CD4-positive, CD25-positive, alpha-beta regulatory T cell (primary cell): Measurements from ENCODE around the gene PGLYRP1. TPM values are rescaled to one million over a fixed set of nuclear protein-coding genes. Genes with fewer than 3 reads are reported as not detected.

Experiments
- ATAC-seq, 2 donors: fragments of 150-1000 bp; cut with Tn5 transposase; one replicate each; pipeline ENCODE4 v1.10.0; 2021; ENCODE audit warnings: low read depth in 2 of 2, moderate number of reproducible peaks in 2 of 2, moderate library complexity in 1 of 2
- DNase-seq, 3 donors: peaks; one replicate each; pipeline versions ENCODE4 v3.0.0 to v3.0.0-alpha.2; 2012 to 2022; ENCODE audit warnings: mixed read lengths in 1 of 3
- H3K27ac ChIP-seq: one replicate; pipeline ENCODE4 v1.7.0; 2013; ENCODE audit warnings: mild to moderate bottlenecking, low read length; ENCODE audit not compliant: insufficient read depth, poor library complexity, severe bottlenecking
- H3K27me3 ChIP-seq: one replicate; pipeline ENCODE4 v1.7.0; 2013; ENCODE audit warnings: low read length; ENCODE audit not compliant: control insufficient read depth, insufficient read depth
- H3K36me3 ChIP-seq: one replicate; pipeline ENCODE4 v1.7.0; 2013; ENCODE audit warnings: mild to moderate bottlenecking, low read length, moderate library complexity; ENCODE audit not compliant: control insufficient read depth, insufficient read depth
- H3K4me1 ChIP-seq: 2 replicates; pipeline ENCODE4 v1.7.0; 2013; ENCODE audit warnings: mild to moderate bottlenecking, low read length; ENCODE audit not compliant: insufficient read depth, control insufficient read depth, poor library complexity, severe bottlenecking
- H3K4me3 ChIP-seq: one replicate; pipeline ENCODE4 v1.7.0; 2013; ENCODE audit warnings: low read depth, mild to moderate bottlenecking, low read length, moderate library complexity
- H3K9me3 ChIP-seq, 2 experiments: 1 replicate in 1 of 2; 2 replicates in 1 of 2; pipeline ENCODE4 v1.7.0; 2013; ENCODE audit warnings: low read length in 2 of 2, mild to moderate bottlenecking in 1 of 2, moderate library complexity in 1 of 2; ENCODE audit not compliant: control insufficient read depth in 2 of 2
- H3K27ac Mint-ChIP-seq, 3 donors: one replicate each; pipeline ENCODE4 v1.8.0; 2020 to 2022; ENCODE audit warnings: mild to moderate bottlenecking in 3 of 3, mixed read lengths in 3 of 3, moderate library complexity in 2 of 3
- H3K27me3 Mint-ChIP-seq: one replicate; pipeline ENCODE4 v1.8.0; 2022; ENCODE audit warnings: mild to moderate bottlenecking, mixed read lengths
- H3K36me3 Mint-ChIP-seq: one replicate; pipeline ENCODE4 v1.8.0; 2020; ENCODE audit warnings: mixed read lengths
- H3K4me1 Mint-ChIP-seq, 4 donors: one replicate each; pipeline ENCODE4 v1.8.0; 2020 to 2022; ENCODE audit warnings: mixed read lengths in 4 of 4, mild to moderate bottlenecking in 1 of 4
- H3K4me3 Mint-ChIP-seq, 4 donors: one replicate each; pipeline ENCODE4 v1.8.0; 2020 to 2022; ENCODE audit warnings: mild to moderate bottlenecking in 4 of 4, mixed read lengths in 4 of 4, moderate library complexity in 3 of 4
- H3K9me3 Mint-ChIP-seq, 7 donors: one replicate each; pipeline ENCODE4 v1.8.0; 2020 to 2022; ENCODE audit warnings: mixed read lengths in 7 of 7, mild to moderate bottlenecking in 3 of 7, moderate library complexity in 2 of 7
- polyA plus RNA-seq, 4 donors: library from polyadenylated mRNA; unstranded; fragments of 300-500 nt; fragmentation: Illumina TruSeq; gene quantifications; one replicate each; pipeline ENCODE4 v1.2.3, GENCODE V29; 2021
- total RNA-seq: library from RNA; stranded (reverse); gene quantifications from one replicate; pipeline ENCODE4 v1.2.3, GENCODE V29; 2022

The PGLYRP1 gene
- total and polyA plus RNA-seq, 5 donors from 2014 or later: not detected

GRCh38 chr19:45976178-45976577, 46.7 kb downstream of the PGLYRP1 start:
- no peak overlapping the region for H3K27ac ChIP-seq
- ATAC-seq (no peak), DNase-seq (no peak)
- H3K36me3 ChIP-seq: no peaks in the 10 kb centered on the region
- H3K4me3 Mint-ChIP-seq: peak overlapping the region in 1 of 4 donors; percentile 46
- peaks cover 22% of the 10 kb centered on the region for H3K27me3 ChIP-seq
- H3K4me3 ChIP-seq: no peak overlapping the region
- H3K27me3 Mint-ChIP-seq: peaks cover 49% of the 10 kb centered on the region
- no peaks in the 10 kb centered on the region for H3K9me3 ChIP-seq
- H3K27ac Mint-ChIP-seq: no peak overlapping the region
- no peaks in the 10 kb centered on the region for H3K36me3 Mint-ChIP-seq
- peaks cover 0 to 18% (median 12%) of the 10 kb centered on the region in 4 donors for H3K4me1 Mint-ChIP-seq
- H3K9me3 Mint-ChIP-seq: peaks cover 0 to 2% (median 0%) of the 10 kb centered on the region in 7 donors
- peaks cover 17% of the 10 kb centered on the region for H3K4me1 ChIP-seq

- Histone ChIP-seq H3K9me3 (no peaks in the 10 kb centered on the region), H3K27me3 (peaks cover 26% of the 10 kb centered on the region), H3K27ac (no peak overlapping the region), H3K4me3 (no peak overlapping the region), H3K36me3 (no peaks in the 10 kb centered on the region), H3K4me1 (peaks cover 18% of the 10 kb centered on the region)
- H3K4me3 Mint-ChIP-seq: peak overlapping the region in 1 of 4 donors; percentile 46
- ATAC-seq: no peak
- peaks cover 0 to 2% (median 0%) of the 10 kb centered on the region in 7 donors for H3K9me3 Mint-ChIP-seq
- H3K27ac Mint-ChIP-seq: no peak overlapping the region
- peaks cover 0 to 20% (median 12%) of the 10 kb centered on the region in 4 donors for H3K4me1 Mint-ChIP-seq
- no peaks in the 10 kb centered on the region for H3K36me3 Mint-ChIP-seq
- peaks cover 56% of the 10 kb centered on the region for H3K27me3 Mint-ChIP-seq
- no peak for DNase-seq
These were observed 47.4 kb downstream of the PGLYRP1 start for GRCh38 chr19:45975306-45976070.

- no peaks in the 10 kb centered on the region for H3K36me3 ChIP-seq
- no peak within 1 kb of the TSS for H3K27ac ChIP-seq
- no peak for ATAC-seq
- H3K9me3 ChIP-seq: no peaks in the 10 kb centered on the region
- no peak within 1 kb of the TSS for H3K27ac Mint-ChIP-seq
- peaks cover 33% of the 10 kb centered on the region for H3K27me3 ChIP-seq
- peaks cover 18% of the 10 kb centered on the region for H3K4me1 ChIP-seq
- peaks cover 0 to 4% (median 0%) of the 10 kb centered on the region in 7 donors for H3K9me3 Mint-ChIP-seq
- DNase-seq: peak in 2 of 3 donors; percentile 15 to 57
- H3K4me1 Mint-ChIP-seq: peaks cover 0 to 20% (median 12%) of the 10 kb centered on the region in 4 donors
- no peak within 1 kb of the TSS for H3K4me3 ChIP-seq
- H3K36me3 Mint-ChIP-seq: no peaks in the 10 kb centered on the region
- peak within 1 kb of the TSS in 2 of 4 donors; percentile 48 to 52 for H3K4me3 Mint-ChIP-seq
- H3K27me3 Mint-ChIP-seq: peaks cover 66% of the 10 kb centered on the region
These were observed 49.1 kb downstream of the PGLYRP1 start, which contains the start of gene NOVA2 for GRCh38 chr19:45973553-45974338. Gene NOVA2 (minus strand): TSS chr19:45973865. CDS start chr19:45973351, 514 bp downstream.

GRCh38 chr19:45972947-45973540, 49.8 kb downstream of the PGLYRP1 start:
- H3K27me3 Mint-ChIP-seq: peaks cover 73% of the 10 kb centered on the region
- H3K4me1 Mint-ChIP-seq: peaks cover 0 to 20% (median 12%) of the 10 kb centered on the region in 4 donors
- Histone ChIP-seq H3K4me1 (peaks cover 18% of the 10 kb centered on the region), H3K4me3 (no peak overlapping the region), H3K9me3 (no peaks in the 10 kb centered on the region), H3K36me3 (no peaks in the 10 kb centered on the region), H3K27me3 (peaks cover 33% of the 10 kb centered on the region), H3K27ac (no peak overlapping the region)
- H3K27ac Mint-ChIP-seq: no peak overlapping the region
- no peak for ATAC-seq
- peaks cover 0 to 4% (median 0%) of the 10 kb centered on the region in 7 donors for H3K9me3 Mint-ChIP-seq
- DNase-seq: no peak
- H3K36me3 Mint-ChIP-seq: no peaks in the 10 kb centered on the region
- peak overlapping the region in 1 of 4 donors; percentile 52 for H3K4me3 Mint-ChIP-seq

- Histone ChIP-seq H3K27me3 (peaks cover 33% of the 10 kb centered on the region), H3K27ac (no peak overlapping the region), H3K4me1 (peaks cover 18% of the 10 kb centered on the region), H3K9me3 (no peaks in the 10 kb centered on the region), H3K36me3 (no peaks in the 10 kb centered on the region), H3K4me3 (no peak overlapping the region)
- H3K9me3 Mint-ChIP-seq: peaks cover 0 to 4% (median 0%) of the 10 kb centered on the region in 7 donors
- H3K36me3 Mint-ChIP-seq: no peaks in the 10 kb centered on the region
- H3K4me1 Mint-ChIP-seq: peaks cover 0 to 20% (median 12%) of the 10 kb centered on the region in 4 donors
- H3K27ac Mint-ChIP-seq: peak overlapping the region in 1 of 3 donors; percentile 72
- DNase-seq: peak; percentile 8 to 64 (median 44)
- H3K27me3 Mint-ChIP-seq: peaks cover 74% of the 10 kb centered on the region
- H3K4me3 Mint-ChIP-seq: peak overlapping the region in 3 of 4 donors; percentile 52 to 80 (median 62)
- ATAC-seq: peak; percentile 46 to 49
These were observed 50.5 kb downstream of the PGLYRP1 start for GRCh38 chr19:45972081-45972946.

GRCh38 chr19:45971260-45971902, 51.5 kb downstream of the PGLYRP1 start:
- peaks cover 18% of the 10 kb centered on the region for H3K4me1 ChIP-seq
- H3K4me3 ChIP-seq: no peak overlapping the region
- no peak for DNase-seq
- H3K27me3 ChIP-seq: peaks cover 33% of the 10 kb centered on the region
- no peak for ATAC-seq
- Mint-ChIP-seq H3K27me3 (peaks cover 70% of the 10 kb centered on the region), H3K4me3 (peak overlapping the region in 3 of 4 donors; percentile 4 to 62 (median 52)), H3K9me3 (peaks cover 0 to 4% (median 0%) of the 10 kb centered on the region in 7 donors), H3K36me3 (no peaks in the 10 kb centered on the region), H3K27ac (no peak overlapping the region), H3K4me1 (peaks cover 0 to 20% (median 12%) of the 10 kb centered on the region in 4 donors)
- no peaks in the 10 kb centered on the region for H3K36me3 ChIP-seq
- no peaks in the 10 kb centered on the region for H3K9me3 ChIP-seq
- H3K27ac ChIP-seq: no peak overlapping the region
